ENCODE measurements around the gene PRICKLE3.

Gene PRICKLE3

DNA sequence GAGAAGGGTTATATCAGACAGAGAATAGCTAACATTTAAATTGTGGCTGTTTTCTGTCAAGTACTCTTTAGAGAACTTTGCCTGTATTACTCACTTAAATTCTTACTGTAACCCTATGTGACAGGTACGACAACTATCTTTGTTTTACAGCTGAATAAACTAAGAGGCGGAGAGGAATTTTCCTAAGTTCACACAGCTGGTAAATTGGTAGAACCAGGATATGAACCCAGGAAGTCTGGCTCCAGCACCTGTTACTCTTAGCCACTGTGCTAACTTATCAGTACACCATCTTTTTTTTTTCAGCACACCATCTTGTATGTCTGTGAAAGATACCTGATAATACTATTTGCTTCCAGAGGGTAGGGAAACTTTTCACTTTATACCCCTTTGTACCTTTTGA, 15.8 kb upstream of the PRICKLE3 start:
- TF ChIP-seq, protein P1, sequence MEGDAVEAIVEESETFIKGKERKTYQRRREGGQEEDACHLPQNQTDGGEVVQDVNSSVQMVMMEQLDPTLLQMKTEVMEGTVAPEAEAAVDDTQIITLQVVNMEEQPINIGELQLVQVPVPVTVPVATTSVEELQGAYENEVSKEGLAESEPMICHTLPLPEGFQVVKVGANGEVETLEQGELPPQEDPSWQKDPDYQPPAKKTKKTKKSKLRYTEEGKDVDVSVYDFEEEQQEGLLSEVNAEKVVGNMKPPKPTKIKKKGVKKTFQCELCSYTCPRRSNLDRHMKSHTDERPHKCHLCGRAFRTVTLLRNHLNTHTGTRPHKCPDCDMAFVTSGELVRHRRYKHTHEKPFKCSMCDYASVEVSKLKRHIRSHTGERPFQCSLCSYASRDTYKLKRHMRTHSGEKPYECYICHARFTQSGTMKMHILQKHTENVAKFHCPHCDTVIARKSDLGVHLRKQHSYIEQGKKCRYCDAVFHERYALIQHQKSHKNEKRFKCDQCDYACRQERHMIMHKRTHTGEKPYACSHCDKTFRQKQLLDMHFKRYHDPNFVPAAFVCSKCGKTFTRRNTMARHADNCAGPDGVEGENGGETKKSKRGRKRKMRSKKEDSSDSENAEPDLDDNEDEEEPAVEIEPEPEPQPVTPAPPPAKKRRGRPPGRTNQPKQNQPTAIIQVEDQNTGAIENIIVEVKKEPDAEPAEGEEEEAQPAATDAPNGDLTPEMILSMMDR (IDR thresholded peaks at IDR 0.05; ENCODE audit: insufficient read depth, low read depth, low read length, missing control alignments) = no peak
- no peak overlapping the region for H3K4me3 ChIP-seq (ENCODE audit: low read depth, low read length)
- no peak for DNase-seq (ENCODE audit: low read depth)

DNA sequence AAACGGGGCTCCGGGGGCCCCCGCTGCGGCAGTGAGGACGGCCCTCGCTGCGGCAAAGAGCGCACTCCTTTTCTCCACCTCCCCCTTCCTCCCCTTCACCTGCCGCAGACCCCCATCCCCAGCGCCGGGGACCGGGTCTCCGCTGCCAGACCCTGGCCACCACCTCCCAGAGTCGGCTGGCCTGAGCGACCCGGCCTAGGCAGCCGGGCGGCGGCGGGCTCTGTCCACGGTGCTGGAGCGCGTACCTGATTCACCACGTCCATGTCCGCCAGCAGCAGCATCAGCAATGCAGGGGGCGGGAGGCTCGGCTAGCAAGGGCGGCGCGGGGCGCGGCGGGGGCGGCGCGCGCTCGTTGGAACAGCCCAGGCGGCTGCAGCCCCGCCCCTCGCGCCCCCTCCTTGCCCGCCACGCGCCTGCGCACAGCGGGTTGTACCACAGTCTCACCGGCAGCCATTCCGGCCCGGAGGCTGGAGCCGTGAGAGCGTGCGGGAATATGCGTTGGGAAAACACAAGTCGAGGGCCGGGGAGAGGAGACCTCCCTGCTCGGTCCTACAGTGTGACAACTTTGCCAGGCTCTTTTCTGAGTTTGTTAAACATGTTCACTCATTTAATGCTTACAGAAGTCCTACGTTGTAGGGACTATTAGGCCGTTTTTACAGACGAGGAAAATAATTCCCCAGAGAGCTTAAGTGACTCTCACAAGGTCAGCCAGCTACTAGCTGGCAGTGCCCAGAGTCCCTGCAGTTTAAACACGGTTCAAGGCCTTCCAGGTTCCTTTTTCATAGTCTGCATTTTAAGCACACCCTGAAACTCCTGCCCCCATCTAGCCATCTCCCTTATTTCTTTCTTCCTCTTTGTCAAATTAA, 14.0 kb upstream of the PRICKLE3 start, which contains the start of gene SYP:
SYP (minus strand) TSS at position 288 of the 866 bp plus-strand sequence; CDS start at position 281, 7 bp downstream.
- DNase-seq (ENCODE audit: low read depth) = peak; percentile 92
- TF ChIP-seq, protein P1 (IDR thresholded peaks at IDR 0.05; ENCODE audit: insufficient read depth, low read depth, low read length, missing control alignments) = no peak
- H3K4me3 ChIP-seq (ENCODE audit: low read depth, low read length) = peak within 1 kb of the TSS; percentile 51

DNA sequence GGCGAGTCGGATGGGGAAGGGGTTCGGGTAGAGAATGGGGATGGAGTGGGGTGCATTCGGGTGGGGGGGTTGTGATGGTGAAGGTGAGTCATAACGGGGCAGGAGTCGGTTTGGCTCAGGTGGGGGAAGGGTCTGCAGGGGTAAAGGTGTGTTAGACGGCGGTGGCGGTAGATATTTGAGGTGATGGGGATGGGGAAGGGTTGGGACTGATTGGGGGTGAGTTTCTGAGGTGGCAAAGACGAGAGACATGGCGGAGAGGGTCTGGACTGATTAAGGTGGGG, 13.1 kb upstream of the PRICKLE3 start:
- TF ChIP-seq, protein P1 (IDR thresholded peaks at IDR 0.05; ENCODE audit: insufficient read depth, low read depth, low read length, missing control alignments) = no peak
- no peak for DNase-seq (ENCODE audit: low read depth)
- no peak overlapping the region for H3K4me3 ChIP-seq (ENCODE audit: low read depth, low read length)

DNA sequence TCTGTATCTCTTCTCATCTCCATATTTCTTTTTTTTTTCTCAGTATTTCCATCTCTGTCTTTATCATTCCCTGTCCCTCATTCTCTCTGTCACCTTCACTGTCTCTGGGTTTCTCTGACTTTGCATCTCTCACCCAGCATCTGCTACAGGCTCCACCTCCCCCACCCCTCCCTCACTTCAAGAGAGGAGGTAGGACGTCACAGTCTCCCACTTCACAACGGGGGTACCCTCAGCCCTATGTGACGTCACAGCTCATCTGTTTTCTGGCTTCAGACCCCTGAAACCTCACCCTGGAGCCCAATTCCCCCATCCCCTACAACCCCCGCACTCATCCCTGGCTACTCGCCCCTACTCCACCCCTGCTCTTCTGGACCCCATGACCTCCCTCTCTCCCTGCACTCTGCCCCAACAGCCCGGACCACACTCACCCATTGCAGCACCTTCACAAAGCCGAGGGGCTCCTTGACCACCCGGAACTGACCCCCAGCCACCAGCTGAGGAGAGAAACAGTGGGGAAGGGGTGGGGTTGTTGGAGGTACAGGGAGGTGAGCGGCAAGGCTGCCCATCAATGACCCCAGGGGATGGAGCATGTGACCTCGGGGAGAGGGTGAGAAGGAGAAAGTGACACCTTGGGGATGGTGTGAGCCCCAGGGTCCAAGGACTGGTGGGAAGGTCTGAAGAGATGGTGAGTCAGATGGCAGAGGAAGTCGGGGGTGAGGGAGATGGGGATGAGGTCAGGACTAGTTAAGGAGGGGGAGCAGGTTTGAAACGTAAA, 12.6 kb upstream of the PRICKLE3 start:
- no peak for DNase-seq (ENCODE audit: low read depth)
- H3K4me3 ChIP-seq (ENCODE audit: low read depth, low read length) = no peak overlapping the region
- TF ChIP-seq, protein P1 (IDR thresholded peaks at IDR 0.05; ENCODE audit: insufficient read depth, low read depth, low read length, missing control alignments) = no peak

DNA sequence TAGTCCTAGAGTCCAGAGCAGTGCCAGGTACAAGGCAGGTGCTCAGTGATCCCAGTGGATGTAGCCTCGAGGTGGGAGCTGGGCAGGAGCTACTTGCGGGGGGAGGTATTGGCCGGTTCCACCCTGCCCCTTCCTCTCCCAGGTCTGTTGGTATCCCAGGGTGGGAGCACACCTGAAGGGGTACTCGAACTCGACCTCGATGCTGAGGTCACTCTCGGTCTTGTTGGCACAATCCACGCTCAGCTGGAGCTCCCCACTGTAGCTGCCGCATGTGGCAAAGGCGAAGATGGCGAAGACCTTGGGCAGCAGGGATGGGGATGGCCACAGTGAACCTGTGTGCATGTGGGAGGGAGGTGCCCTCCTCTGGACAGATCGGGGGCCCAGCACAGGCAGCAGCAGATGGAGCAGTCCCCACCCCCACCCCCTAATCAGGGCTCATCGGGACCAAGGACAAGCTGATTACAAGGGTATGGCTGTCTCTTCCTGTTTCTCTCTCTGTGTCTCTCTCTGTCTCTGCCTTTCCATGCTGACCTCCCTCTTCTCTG, 11.4 kb upstream of the PRICKLE3 start:
- no peak overlapping the region for H3K4me3 ChIP-seq (ENCODE audit: low read depth, low read length)
- TF ChIP-seq, protein P1 (IDR thresholded peaks at IDR 0.05; ENCODE audit: insufficient read depth, low read depth, low read length, missing control alignments) = no peak
- no peak for DNase-seq (ENCODE audit: low read depth)

DNA sequence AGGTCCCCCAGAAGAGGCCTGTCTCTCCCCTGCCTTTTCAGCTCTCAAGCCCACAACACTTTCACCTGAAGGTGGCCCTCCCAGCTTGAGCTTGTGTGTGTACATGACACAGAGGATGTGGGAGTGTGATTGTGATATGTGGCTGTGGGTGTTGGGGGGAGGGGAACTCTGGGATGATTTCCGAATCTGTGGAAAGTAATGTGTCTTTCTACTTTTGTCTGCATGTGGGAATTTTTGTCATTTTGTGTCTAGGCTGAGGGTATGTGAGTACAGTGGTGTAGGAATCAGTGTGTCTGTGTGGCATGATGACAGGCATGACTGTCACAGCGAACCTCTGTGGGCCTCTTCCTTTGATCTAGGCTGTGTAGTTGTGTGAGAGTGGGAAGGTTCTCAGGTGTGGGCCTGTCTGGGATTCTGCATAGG, 7.4 kb upstream of the PRICKLE3 start:
- no peak overlapping the region for H3K4me3 ChIP-seq (ENCODE audit: low read depth, low read length)
- no peak for DNase-seq (ENCODE audit: low read depth)
- TF ChIP-seq, protein P1 (IDR thresholded peaks at IDR 0.05; ENCODE audit: insufficient read depth, low read depth, low read length, missing control alignments) = no peak
